ENCODE measurements around the gene POLD3. TPM values are rescaled to one million over a fixed set of nuclear protein-coding genes. Genes with fewer than 3 reads are reported as not detected.

POLD3 gene
- total RNA-seq, 4 donors from 2014 or later, result 13.0 to 14.8 (median 14.3) TPM

DNA sequence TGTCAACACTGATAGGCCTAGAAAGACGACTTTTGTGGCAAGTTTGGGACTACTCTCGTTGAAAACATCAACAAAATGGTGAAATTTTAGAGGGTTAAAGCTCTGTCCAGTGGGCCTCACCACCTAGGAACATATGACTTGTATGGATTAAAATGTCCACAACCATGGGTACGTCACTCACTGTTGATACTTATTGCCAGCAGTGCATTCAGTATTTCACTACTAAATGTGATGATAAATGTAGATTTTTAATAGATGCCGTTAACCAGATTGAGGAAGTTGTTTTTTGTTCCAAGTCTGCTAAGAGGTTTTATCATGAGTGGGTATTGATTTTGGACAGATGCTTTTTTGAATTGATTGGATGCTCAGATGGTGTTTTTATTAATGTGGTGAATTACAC, 33.7 kb downstream of the POLD3 start:
- DNase-seq, result no peak
- Histone ChIP-seq H3K9me3 (no peaks in the 10 kb centered on the region), H3K36me3 (no peaks in the 10 kb centered on the region), H3K4me3 (replicated peaks in 1 of 3) (no peak overlapping the region), H3K4me1 (no peaks in the 10 kb centered on the region), H3K27ac (no peak overlapping the region), H3K27me3 (no peaks in the 10 kb centered on the region)
- TF ChIP-seq, protein P1, sequence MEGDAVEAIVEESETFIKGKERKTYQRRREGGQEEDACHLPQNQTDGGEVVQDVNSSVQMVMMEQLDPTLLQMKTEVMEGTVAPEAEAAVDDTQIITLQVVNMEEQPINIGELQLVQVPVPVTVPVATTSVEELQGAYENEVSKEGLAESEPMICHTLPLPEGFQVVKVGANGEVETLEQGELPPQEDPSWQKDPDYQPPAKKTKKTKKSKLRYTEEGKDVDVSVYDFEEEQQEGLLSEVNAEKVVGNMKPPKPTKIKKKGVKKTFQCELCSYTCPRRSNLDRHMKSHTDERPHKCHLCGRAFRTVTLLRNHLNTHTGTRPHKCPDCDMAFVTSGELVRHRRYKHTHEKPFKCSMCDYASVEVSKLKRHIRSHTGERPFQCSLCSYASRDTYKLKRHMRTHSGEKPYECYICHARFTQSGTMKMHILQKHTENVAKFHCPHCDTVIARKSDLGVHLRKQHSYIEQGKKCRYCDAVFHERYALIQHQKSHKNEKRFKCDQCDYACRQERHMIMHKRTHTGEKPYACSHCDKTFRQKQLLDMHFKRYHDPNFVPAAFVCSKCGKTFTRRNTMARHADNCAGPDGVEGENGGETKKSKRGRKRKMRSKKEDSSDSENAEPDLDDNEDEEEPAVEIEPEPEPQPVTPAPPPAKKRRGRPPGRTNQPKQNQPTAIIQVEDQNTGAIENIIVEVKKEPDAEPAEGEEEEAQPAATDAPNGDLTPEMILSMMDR (IDR thresholded peaks at IDR 0.05), result no peak
- WGBS, 2 donors, result 92 to 93% methylated on average over 4 of the region's 4 CpGs
- intact Hi-C loops (cut with DNase I), result no loop called here

DNA sequence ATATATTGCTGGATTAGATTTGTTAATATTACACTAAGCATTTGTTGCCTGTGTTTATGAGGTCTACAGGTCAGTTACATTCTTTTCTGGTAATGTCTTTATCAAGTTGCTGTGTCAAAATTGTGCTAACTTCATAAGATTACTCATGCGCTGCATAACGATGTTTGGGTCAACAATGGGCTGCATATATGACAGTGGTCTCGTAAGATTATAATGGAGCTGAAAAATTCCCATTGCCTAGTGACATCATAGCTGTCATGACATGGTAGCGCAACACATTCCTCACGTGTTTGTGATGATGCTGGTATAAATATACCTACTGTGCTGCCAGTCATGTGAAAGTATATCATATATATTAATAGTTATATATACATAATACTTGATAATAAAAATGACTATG, 34.2 kb downstream of the POLD3 start:
- no peaks in the 10 kb centered on the region for H3K4me1 ChIP-seq
- H3K36me3 ChIP-seq, result no peaks in the 10 kb centered on the region
- no peaks in the 10 kb centered on the region for H3K27me3 ChIP-seq
- WGBS, 2 donors, result 96 to 98% methylated on average over 5 of the region's 5 CpGs
- no peak for DNase-seq
- H3K4me3 ChIP-seq (replicated peaks in 1 of 3), result no peak overlapping the region
- no peaks in the 10 kb centered on the region for H3K9me3 ChIP-seq
- TF ChIP-seq, protein P1 (IDR thresholded peaks at IDR 0.05), result no peak
- TF ChIP-seq POLR2A (IDR thresholded peaks at IDR 0.05), result no peak
- H3K27ac ChIP-seq, result no peak overlapping the region
- intact Hi-C loops (cut with DNase I), result no loop called here

DNA sequence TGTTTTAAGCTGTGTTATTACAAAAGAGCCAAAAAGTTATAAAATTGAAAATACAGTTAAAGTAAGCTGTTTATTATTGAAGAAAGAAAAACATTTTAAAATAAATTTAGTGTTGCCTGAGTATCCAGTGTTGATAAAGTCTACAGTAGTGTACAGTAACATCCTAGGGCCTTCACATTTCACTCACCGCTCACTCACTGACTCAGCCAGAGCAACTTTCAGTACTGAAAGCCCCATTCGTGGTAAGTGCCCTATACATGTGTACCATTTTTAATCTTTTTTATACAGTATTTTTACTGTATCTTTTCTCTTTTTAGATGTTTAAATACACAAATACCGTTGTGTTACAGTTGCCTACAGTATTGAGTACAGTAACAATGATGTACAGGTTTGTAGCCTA, 35.0 kb downstream of the POLD3 start:
- H3K36me3 ChIP-seq, result no peaks in the 10 kb centered on the region
- no peak for TF ChIP-seq POLR2A (IDR thresholded peaks at IDR 0.05)
- TF ChIP-seq, protein P1 (IDR thresholded peaks at IDR 0.05), result no peak
- H3K9me3 ChIP-seq, result no peaks in the 10 kb centered on the region
- no peaks in the 10 kb centered on the region for H3K27me3 ChIP-seq
- H3K4me3 ChIP-seq (replicated peaks in 1 of 3), result no peak overlapping the region
- intact Hi-C loops (cut with DNase I), result no loop called here
- H3K27ac ChIP-seq, result no peak overlapping the region
- DNase-seq, result no peak
- peaks cover 0 to 6% of the 10 kb centered on the region in 2 donors for H3K4me1 ChIP-seq
- 94 to 96% methylated on average over 3 of the region's 3 CpGs for WGBS, 2 donors

DNA sequence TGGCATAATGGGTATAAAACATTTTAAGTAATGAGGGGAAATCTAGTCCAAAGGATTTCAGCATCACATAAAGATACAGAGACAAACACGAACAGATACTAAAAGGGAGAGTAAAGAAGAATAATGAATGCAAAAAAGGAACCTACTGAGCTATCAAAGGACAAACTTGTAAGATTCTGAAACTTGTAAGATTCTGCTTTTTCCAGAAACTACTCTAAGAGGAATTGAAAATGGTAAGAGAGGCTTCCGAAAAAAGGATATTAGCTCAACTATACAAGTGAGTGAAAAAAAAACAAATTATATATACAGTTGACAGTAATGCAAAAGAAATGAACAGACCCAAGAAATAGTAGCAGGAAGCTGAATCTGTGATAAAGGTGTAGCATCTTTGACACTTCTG, 37.7 kb downstream of the POLD3 start:
- no peaks in the 10 kb centered on the region for H3K9me3 ChIP-seq
- no peak for TF ChIP-seq POLR2A (IDR thresholded peaks at IDR 0.05)
- TF ChIP-seq, protein P1 (IDR thresholded peaks at IDR 0.05), result no peak
- 44 to 65% methylated on average over 2 of the region's 2 CpGs for WGBS, 2 donors
- intact Hi-C loops (cut with DNase I), result loop anchor here (10.0 kb wide), 1 partner anchor 95 kb away; no protein-coding TSS in a partner anchor
- no peak for DNase-seq
- H3K36me3 ChIP-seq, result no peaks in the 10 kb centered on the region
- H3K4me1 ChIP-seq, result peaks cover 0 to 14% of the 10 kb centered on the region in 2 donors
- no peak overlapping the region for H3K4me3 ChIP-seq (replicated peaks in 1 of 3)
- H3K27me3 ChIP-seq, result no peaks in the 10 kb centered on the region
- H3K27ac ChIP-seq, result no peak overlapping the region

DNA sequence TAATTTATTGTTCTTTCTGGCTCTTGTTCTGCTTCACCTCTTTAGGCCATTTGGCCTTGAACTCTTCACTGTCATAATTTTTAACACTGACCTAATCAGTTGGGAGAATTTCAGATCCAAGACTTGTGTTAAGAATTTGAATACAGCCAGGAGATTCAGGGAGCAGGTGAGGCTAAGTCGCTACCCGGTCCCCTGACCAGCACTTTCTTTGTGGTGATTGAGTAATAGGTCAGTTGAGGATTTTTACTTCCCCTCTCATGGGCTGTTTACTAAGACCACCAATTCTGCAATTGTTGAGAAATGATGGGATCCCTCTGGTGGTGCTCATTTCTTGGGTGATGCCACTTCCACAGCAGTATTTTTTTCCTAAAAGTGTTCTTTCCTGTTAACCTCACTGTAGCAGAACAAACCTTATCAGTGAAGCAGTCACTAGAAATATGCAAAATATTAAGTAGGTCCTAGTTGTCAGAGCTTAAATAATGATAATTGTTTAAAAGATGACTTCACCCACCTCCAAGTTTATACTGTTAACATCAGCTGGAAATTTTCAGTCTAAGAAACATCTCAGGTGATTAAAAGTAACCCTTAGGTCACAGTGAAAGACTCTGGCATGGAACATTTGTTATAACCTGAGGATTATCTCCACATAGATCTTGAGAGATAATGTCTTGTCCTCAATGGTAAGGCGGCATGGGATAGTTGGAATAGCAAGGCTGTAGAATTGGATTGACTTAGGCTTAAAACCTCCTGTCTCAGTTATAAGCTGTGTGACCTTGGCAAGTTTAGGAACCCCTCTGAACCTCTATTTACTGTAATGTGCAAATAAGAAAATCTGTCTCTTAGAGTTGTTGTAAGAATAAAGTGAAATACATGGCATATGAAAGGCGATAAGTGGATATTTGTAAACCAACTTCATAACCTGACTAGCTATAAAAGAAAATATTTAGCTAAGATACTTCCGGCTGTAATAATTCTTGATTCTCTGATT, 41.3 kb downstream of the POLD3 start:
- intact Hi-C loops (cut with DNase I), result loop anchor here (10.0 kb wide), 1 partner anchor 91 kb away; no protein-coding TSS in a partner anchor
- H3K27ac ChIP-seq, result no peak overlapping the region
- 93 to 97% methylated on average over 5 of the region's 5 CpGs for WGBS, 2 donors

More for the DNA sequence above, 41.3 kb downstream of the POLD3 start:
- TF ChIP-seq POLR2A (IDR thresholded peaks at IDR 0.05), result no peak
- TF ChIP-seq, protein P1 (IDR thresholded peaks at IDR 0.05), result no peak
- Histone ChIP-seq H3K27me3 (no peaks in the 10 kb centered on the region), H3K4me1 (peaks cover 0 to 14% of the 10 kb centered on the region in 2 donors), H3K4me3 (replicated peaks in 1 of 3) (no peak overlapping the region), H3K36me3 (peaks cover 0 to 4% of the 10 kb centered on the region in 2 donors), H3K9me3 (no peaks in the 10 kb centered on the region)
- DNase-seq, result no peak

Data from thyroid gland (tissue), 4 donors.